GM12864 (cell line): Measurements from ENCODE around the gene SLC48A1.
"Not testable (repeated sequence)": the region's sequence is repeated elsewhere in the genome, so short reads cannot be mapped to it uniquely, and the experiment has no call there.

ENCODE experiments used
- DNase-seq: peaks from one replicate; pipeline ENCODE4 v3.0.0-alpha.2; 2011; ENCODE audit warnings: low read depth
- H3K4me3 ChIP-seq: 2 replicates; pipeline ENCODE4 v1.5.1; 2011; ENCODE audit warnings: mild to moderate bottlenecking, low read depth, low read length, control low read depth
- TF ChIP-seq, protein P1 (sequence below): IDR thresholded peaks from 2 replicates; pipeline ENCODE4 v1.5.1; 2011; ENCODE audit warnings: low read depth, mild to moderate bottlenecking, moderate library complexity, low read length, control low read depth, inconsistent platforms; ENCODE audit errors: missing control alignments

The SLC48A1 gene

DNA sequence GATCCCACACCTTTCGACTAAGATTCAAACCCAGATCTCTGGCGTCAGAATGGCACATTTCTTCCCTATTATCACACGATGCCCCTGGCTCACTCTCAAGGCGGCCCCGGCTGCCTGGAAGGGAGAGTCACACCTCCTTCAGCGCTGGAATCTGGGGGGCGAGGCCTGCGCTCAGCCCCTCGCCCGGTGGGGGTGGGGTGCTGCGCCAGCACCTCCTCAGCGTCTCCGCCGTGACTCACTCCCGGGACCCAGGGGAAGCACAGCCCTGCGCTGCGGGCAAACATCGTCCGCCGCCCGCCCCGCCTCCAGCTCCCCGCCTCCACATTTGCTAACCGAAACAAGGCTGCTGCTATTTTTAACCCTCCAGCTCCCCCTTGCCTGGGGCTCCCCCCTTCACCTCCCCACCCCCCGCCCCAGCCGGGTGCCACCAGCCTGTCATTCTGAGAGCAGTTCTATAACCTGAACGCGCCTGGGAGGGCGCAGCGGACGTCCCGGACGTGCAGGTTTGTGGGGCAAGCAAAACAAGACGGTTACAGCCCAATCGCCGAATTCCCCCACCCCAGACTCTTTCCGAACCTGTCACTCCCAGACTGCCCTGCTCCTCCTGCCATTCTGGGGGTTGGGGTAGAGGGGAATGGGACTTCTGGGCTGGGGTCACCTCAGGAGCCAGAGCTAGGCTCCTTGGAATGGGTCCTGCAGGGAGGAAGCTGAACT is 39.9 kb downstream of the SLC48A1 start:
- TF ChIP-seq, protein P1, sequence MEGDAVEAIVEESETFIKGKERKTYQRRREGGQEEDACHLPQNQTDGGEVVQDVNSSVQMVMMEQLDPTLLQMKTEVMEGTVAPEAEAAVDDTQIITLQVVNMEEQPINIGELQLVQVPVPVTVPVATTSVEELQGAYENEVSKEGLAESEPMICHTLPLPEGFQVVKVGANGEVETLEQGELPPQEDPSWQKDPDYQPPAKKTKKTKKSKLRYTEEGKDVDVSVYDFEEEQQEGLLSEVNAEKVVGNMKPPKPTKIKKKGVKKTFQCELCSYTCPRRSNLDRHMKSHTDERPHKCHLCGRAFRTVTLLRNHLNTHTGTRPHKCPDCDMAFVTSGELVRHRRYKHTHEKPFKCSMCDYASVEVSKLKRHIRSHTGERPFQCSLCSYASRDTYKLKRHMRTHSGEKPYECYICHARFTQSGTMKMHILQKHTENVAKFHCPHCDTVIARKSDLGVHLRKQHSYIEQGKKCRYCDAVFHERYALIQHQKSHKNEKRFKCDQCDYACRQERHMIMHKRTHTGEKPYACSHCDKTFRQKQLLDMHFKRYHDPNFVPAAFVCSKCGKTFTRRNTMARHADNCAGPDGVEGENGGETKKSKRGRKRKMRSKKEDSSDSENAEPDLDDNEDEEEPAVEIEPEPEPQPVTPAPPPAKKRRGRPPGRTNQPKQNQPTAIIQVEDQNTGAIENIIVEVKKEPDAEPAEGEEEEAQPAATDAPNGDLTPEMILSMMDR = peak; percentile 3
- H3K4me3 ChIP-seq = peak overlapping the region; percentile 46
- DNase-seq = peak; percentile 88

DNA sequence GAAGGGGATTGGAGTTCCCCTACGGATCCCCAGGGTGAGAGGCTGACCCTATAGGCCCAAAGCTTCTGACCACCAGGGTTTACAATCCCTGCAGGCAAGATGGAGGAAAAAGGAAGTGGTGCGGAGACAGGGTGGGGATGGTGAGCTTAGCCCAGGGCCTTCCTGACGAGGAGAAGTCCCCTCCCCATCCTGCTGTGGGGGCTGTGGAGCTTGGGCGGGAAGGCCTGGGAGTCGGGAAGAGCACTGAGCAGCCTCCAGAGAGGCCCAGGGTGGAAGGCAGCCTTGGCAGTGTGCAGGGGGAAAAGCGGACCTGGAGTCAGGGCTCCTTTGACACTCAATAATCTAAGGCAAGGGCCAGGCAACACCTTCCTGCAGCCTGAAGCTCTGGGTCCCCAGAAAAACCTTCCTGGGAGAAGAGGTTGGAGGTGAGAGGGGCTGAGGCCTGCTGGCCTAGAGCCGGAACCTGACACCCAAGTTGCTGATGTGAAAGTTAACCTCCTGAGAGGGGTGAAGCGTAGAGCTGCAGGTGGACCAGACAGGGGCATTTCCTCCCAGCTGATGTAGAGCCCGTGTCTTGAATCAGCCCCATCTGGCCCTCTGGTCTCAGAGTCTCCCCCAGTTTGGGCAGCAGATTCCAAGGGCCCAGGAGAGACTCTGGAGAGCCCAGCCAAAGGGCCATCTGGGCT is 40.6 kb downstream of the SLC48A1 start:
- peak overlapping the region; percentile 46 for H3K4me3 ChIP-seq
- TF ChIP-seq, protein P1 = no peak
- DNase-seq = no peak

DNA sequence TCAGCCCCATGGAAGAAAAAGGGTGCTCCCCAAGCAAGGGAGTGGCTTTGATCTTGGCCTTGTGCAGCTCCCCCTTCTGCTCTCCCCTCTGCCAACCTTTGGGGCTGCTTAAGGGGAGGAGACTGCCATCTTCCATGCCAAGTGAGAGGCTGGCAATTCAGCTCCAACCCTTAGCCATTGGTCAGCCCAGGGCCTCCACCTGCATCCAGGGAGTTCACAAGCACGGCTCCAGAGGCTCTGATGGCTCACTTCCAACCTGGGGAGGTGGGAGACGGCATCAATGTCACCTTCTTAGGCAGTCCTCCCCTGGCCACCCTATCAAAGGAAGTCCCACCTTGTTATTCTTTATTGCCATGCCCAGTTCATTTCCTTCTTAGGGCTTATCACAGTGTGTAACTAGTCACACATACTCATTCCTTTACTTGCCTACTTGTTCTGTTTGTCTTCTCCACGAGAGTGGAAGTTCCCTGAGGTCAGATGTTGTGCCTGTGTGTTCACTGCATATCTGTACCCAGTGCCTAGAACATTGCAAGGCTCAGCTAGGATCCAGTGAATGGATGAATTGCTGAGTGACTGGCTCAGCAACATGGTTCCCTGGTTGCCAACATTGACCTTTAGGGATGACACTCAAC is 41.6 kb downstream of the SLC48A1 start:
- TF ChIP-seq, protein P1 = no peak
- H3K4me3 ChIP-seq = no peak overlapping the region
- no peak for DNase-seq

DNA sequence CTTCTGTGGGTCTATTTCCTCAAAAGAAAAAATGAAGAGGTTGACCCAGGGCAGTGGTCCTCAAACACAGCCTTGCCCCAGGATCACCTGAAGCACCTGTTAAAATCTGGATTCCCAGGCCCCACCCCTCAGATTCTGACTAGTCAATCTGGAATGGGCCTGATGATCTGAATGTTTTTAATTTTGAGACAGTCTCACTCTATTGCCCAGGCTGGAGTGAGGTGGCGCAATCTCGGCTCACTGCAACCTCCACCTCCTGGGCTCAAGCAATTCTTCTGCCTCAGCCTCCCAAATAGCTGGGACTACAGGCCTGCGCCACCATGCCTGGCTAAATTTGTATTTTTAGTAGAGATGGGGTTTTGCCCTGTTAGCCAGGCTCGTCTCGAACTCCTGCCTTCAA is 42.4 kb downstream of the SLC48A1 start:
- not testable (repeated sequence) for DNase-seq, H3K4me3 ChIP-seq

DNA sequence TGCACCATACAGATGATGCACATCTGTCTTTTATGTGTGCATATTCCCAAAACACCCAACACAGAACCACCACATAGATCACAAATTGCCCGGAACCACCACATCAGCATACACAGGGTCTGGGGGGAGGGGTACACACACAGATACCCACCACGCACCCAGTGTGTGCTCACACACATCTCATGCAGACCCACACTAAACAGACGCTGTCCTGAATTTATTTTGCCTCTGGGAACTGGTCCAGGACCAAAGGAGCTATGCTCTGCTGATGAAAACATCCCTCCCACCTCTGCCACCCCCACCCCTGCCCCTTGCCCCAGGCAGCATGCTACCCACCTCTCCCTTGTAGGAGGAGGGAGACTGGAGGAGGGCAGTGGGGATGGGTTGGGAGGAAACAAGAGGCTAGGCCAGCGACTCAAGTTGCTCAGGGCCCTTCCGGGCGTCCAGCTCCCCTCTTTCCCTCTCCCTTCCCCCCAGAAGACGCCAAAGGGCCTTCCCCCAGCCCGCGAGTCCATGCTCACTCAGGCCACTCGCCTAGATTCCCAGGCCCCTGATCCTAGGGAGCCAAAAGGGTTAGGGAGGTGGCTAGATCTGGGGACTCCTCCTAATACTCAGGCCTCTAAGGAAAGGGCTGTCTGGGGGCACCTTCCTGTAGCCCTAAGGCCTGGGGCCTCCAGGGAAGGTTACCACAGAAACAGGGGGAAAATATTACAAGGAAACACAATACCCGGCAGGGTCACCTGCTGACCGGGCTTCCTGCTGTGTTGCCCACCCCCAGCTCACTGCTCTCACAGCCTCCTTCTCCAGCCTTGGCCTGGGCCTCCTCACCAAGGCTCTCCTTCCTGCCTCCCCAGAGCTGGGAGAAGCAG is 43.6 kb downstream of the SLC48A1 start:
- H3K4me3 ChIP-seq = no peak overlapping the region
- TF ChIP-seq, protein P1 = no peak
- DNase-seq = no peak

DNA sequence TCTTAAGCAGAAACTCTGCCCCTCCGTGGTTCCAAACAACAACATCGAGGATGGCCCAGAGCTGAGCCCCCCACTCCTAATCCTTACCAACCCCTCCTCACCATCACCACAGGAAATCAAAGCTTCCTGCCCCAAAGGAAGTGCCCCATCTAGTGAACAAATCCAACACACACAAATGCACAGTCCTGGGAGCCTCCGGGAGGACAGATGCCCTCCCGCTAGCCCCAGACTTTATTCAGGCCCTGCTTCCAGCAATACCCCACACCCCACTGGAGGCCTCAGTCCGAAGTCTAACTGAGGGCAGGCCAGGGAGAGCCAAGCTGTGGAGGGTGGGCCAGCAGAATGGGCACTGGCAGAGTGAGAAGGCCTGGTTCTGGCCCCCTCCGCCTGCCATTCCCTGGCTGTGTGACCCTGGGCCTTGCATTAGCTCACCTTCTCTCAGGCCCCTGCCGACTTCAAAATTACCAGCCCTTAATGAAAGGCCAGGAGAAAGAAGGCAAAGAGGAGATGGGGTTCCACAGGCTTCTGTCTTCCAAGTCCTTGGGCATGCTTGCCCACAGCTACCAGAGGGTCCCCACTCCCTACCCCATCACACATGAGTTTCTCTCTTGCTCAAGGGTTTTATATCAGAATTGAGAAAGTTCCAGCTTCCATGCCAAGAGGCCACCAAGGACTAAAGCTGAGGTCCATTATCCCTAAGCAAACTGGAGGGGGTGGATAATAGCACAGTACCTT is 44.4 kb downstream of the SLC48A1 start:
- H3K4me3 ChIP-seq = no peak overlapping the region
- no peak for DNase-seq
- TF ChIP-seq, protein P1 = no peak
